Neuronal stem cell (in vitro differentiated cells): ENCODE data around the gene VWA1.
"Not testable (repeated sequence)": the region's sequence is repeated elsewhere in the genome, so short reads cannot be mapped to it uniquely, and the experiment has no call there.

ENCODE experiments used
- DNase-seq: peaks from one replicate; pipeline ENCODE4 v3.0.0-alpha.2; 2013; ENCODE audit warnings: low spot score
- H2AFZ ChIP-seq: one replicate; pipeline ENCODE4 v1.6.1; 2013; ENCODE audit warnings: mild to moderate bottlenecking, low read length, inconsistent platforms
- H2AK5ac ChIP-seq: 2 replicates; pipeline ENCODE4 v1.6.1; 2013; ENCODE audit warnings: low read depth, mild to moderate bottlenecking, inconsistent platforms, low read length, moderate library complexity, mixed read lengths
- H2BK120ac ChIP-seq: 2 replicates; pipeline ENCODE4 v1.6.1; 2013; ENCODE audit warnings: low read depth, mild to moderate bottlenecking, inconsistent platforms, low read length, moderate library complexity, mixed read lengths
- H2BK12ac ChIP-seq: one replicate; pipeline ENCODE4 v1.6.1; 2013; ENCODE audit warnings: low read length, inconsistent platforms
- H2BK15ac ChIP-seq: 2 replicates; pipeline ENCODE4 v1.6.1; 2013; ENCODE audit warnings: mild to moderate bottlenecking, low read length, inconsistent platforms, mixed read lengths
- H2BK5ac ChIP-seq: one replicate; pipeline ENCODE4 v1.6.1; 2013; ENCODE audit warnings: inconsistent platforms, mild to moderate bottlenecking, low read length, moderate library complexity
- H3K14ac ChIP-seq: one replicate; pipeline ENCODE4 v1.6.1; 2013; ENCODE audit warnings: low read length, inconsistent platforms
- H3K18ac ChIP-seq: 2 replicates; pipeline ENCODE4 v1.6.1; 2013; ENCODE audit warnings: low read length, inconsistent platforms
- H3K23ac ChIP-seq: 2 replicates; pipeline ENCODE4 v1.6.1; 2013; ENCODE audit warnings: low read depth, mild to moderate bottlenecking, mixed read lengths, low read length, inconsistent platforms; ENCODE audit not compliant: poor library complexity
- H3K27ac ChIP-seq: replicated peaks from 3 replicates; pipeline ENCODE4 v1.5.1; 2013; ENCODE audit warnings: low read length, inconsistent platforms
- H3K27me3 ChIP-seq, 3 experiments: 2 replicates each; pipeline ENCODE4 v1.6.1; 2013; ENCODE audit warnings: low read length in 3 of 3, mild to moderate bottlenecking in 2 of 3, inconsistent platforms in 1 of 3, low read depth in 1 of 3, mixed read lengths in 1 of 3, moderate library complexity in 1 of 3; ENCODE audit not compliant: control insufficient read depth in 3 of 3, insufficient read depth in 3 of 3
- H3K36me3 ChIP-seq, 2 donors: replicated peaks in 1 of 2; 2 replicates each; pipeline ENCODE4 v1.6.1; 2013; ENCODE audit warnings: low read length in 2 of 2; ENCODE audit not compliant: control insufficient read depth in 2 of 2, insufficient read depth in 2 of 2
- H3K4ac ChIP-seq: 2 replicates; pipeline ENCODE4 v1.6.1; 2013; ENCODE audit warnings: inconsistent platforms, mild to moderate bottlenecking, low read length, moderate library complexity
- H3K4me1 ChIP-seq, 2 donors: 1 replicate in 1 of 2; 2 replicates in 1 of 2; pipeline ENCODE4 v1.6.1; 2013; ENCODE audit warnings: low read length in 2 of 2, low read depth in 1 of 2; ENCODE audit not compliant: control insufficient read depth in 2 of 2, insufficient read depth in 1 of 2
- H3K4me2 ChIP-seq: one replicate; pipeline ENCODE4 v1.6.1; 2013; ENCODE audit warnings: mild to moderate bottlenecking, low read length, inconsistent platforms; ENCODE audit not compliant: insufficient read depth, poor library complexity, severe bottlenecking
- H3K4me3 ChIP-seq, 2 donors: 2 replicates each; pipeline ENCODE4 v1.5.1; 2013; ENCODE audit warnings: low read length in 2 of 2, mild to moderate bottlenecking in 2 of 2, inconsistent platforms in 1 of 2, moderate library complexity in 1 of 2
- H3K79me1 ChIP-seq: one replicate; pipeline ENCODE4 v1.6.1; 2013; ENCODE audit warnings: low read depth, mild to moderate bottlenecking, inconsistent platforms, low read length, moderate library complexity
- H3K9ac ChIP-seq: one replicate; pipeline ENCODE4 v1.6.1; 2013; ENCODE audit warnings: mild to moderate bottlenecking, low read depth, low read length, inconsistent platforms; ENCODE audit not compliant: poor library complexity
- H3K9me3 ChIP-seq, 2 donors: replicated peaks in 1 of 2; 2 replicates each; pipeline versions ENCODE3 to v1.6.1; 2013; ENCODE audit warnings: low read length in 2 of 2, mild to moderate bottlenecking in 2 of 2, inconsistent platforms in 1 of 2, low read depth in 1 of 2, mixed read lengths in 1 of 2, moderate library complexity in 1 of 2; ENCODE audit not compliant: control insufficient read depth in 2 of 2, insufficient read depth in 1 of 2
- H4K8ac ChIP-seq: one replicate; pipeline ENCODE4 v1.6.1; 2013; ENCODE audit warnings: low read depth, mild to moderate bottlenecking, inconsistent platforms, low read length, moderate library complexity
- H4K91ac ChIP-seq: one replicate; pipeline ENCODE4 v1.6.1; 2013; ENCODE audit warnings: low read length, low read depth, mild to moderate bottlenecking, inconsistent platforms; ENCODE audit not compliant: poor library complexity
- WGBS, 2 donors: extraction: QIAGEN DNeasy Blood & Tissue Kit; methylation state at CpG; one replicate each; pipeline ENCODE4 v1.1.7; 2013; ENCODE audit warnings: missing lambda C conversion rate in 2 of 2, mixed read lengths in 1 of 2; ENCODE audit not compliant: insufficient read length in 2 of 2, insufficient replicate concordance in 1 of 2; ENCODE audit errors: extremely low coverage in 2 of 2; 5-methylcytosine and 5-hydroxymethylcytosine counted together

The VWA1 gene

DNA sequence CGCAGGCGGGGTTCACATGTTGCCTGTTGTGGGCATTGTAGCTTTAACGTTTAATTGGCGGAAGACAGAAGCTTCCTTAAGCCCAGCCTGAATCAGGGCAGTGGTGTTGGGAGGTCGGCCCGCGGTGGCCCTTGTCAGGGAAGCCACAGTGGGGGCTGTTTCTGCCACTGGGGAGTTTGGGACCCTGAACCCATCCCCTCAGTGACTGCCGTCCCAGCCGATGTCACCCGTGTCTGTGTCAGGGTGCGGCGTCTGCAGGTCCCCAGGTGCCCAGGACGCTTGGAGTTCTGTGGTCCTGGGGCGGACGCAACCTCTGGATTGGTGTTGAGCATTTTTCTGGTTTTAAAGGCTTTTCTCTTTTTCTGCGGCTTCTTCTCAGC, 45.0 kb downstream of the VWA1 start:
- not testable (repeated sequence) for H3K18ac ChIP-seq, H3K4ac ChIP-seq, H3K4me1 ChIP-seq, H4K8ac ChIP-seq, H2BK5ac ChIP-seq, H3K4me3 ChIP-seq, H2BK12ac ChIP-seq, H2AK5ac ChIP-seq, H3K4me2 ChIP-seq, H2AFZ ChIP-seq, H3K79me1 ChIP-seq, H2BK15ac ChIP-seq, H3K23ac ChIP-seq, H3K27ac ChIP-seq, H3K27me3 ChIP-seq, H3K14ac ChIP-seq, H4K91ac ChIP-seq, DNase-seq, H3K9ac ChIP-seq, H2BK120ac ChIP-seq, H3K9me3 ChIP-seq
- H3K36me3 ChIP-seq, result peaks cover 30 to 60% of the 10 kb centered on the region in 2 donors
- WGBS, 2 donors, result no CpG with 5 or more reads among the region's 16 CpGs

DNA sequence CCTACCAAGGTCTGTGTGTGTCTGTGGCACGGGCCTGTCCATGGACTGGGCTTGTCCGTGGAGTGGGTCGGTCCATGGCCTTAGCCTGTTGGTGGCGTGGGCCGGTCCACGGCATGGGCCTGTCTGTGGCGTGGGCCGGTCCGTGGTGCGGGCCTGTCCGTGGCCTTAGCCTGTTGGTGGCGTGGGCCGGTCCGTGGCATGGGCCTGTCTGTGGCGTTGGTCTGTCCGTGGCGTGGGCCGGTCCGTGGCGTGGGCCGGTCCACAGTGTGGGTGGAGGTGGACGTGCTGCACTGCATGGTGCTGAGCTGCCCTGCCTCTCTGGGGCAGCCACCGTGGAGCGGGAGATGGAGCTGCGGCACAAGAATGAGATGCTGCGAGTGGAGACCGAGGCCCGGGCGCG, 46.3 kb downstream of the VWA1 start:
- not testable (repeated sequence) for H2BK5ac ChIP-seq, H2BK120ac ChIP-seq, H4K91ac ChIP-seq, H3K14ac ChIP-seq, H2AFZ ChIP-seq, H3K79me1 ChIP-seq, H2BK15ac ChIP-seq, H2AK5ac ChIP-seq, DNase-seq, H3K9me3 ChIP-seq, H3K4me1 ChIP-seq, H4K8ac ChIP-seq, H3K4me2 ChIP-seq, H3K27ac ChIP-seq, H3K18ac ChIP-seq, H3K23ac ChIP-seq, H3K4ac ChIP-seq, H3K27me3 ChIP-seq, H3K4me3 ChIP-seq, H2BK12ac ChIP-seq
- WGBS, 2 donors, result no CpG with 5 or more reads among the region's 30 CpGs
- Histone ChIP-seq H3K9ac (peak overlapping the region; percentile 21), H3K36me3 (peaks cover 29 to 64% of the 10 kb centered on the region in 2 donors)

DNA sequence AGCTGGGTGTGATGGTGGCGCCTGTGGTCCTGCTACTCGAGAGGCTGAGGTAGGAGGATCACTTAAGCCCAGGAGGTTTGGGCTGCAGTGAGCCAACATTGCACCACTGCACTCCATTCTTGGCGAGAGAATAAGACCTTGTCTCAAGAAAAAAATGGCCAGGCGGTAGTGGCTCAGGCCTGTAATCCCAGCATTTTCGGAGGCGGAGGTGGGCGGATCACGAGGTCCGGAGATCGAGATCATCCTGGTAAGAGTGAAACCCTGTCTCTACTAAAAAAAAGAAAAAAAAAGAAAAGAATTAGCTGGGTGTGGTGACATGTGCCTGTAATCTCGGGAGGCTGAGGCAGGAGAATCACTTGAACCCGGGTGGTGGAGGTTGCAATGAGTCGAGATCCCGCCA, 47.4 kb downstream of the VWA1 start:
- Histone ChIP-seq H2AK5ac (no peak overlapping the region), H3K4me1 (no peaks in the 10 kb centered on the region), H2BK12ac (no peak overlapping the region), H4K91ac (no peak overlapping the region), H3K18ac (no peak overlapping the region), H3K9me3 (no peaks in the 10 kb centered on the region), H2AFZ (no peak overlapping the region), H3K27me3 (no peaks in the 10 kb centered on the region), H3K27ac (no peak overlapping the region), H3K4ac (no peak overlapping the region), H3K23ac (no peak overlapping the region), H2BK120ac (no peak overlapping the region), H3K14ac (no peak overlapping the region), H3K4me3 (no peak overlapping the region), H4K8ac (no peak overlapping the region), H2BK5ac (no peak overlapping the region), H3K4me2 (no peak overlapping the region), H3K79me1 (peaks cover 5% of the 10 kb centered on the region), H3K9ac (no peak overlapping the region), H3K36me3 (peaks cover 25 to 62% of the 10 kb centered on the region in 2 donors), H2BK15ac (no peak overlapping the region)
- no CpG with 5 or more reads among the region's 14 CpGs for WGBS, 2 donors
- no peak for DNase-seq

DNA sequence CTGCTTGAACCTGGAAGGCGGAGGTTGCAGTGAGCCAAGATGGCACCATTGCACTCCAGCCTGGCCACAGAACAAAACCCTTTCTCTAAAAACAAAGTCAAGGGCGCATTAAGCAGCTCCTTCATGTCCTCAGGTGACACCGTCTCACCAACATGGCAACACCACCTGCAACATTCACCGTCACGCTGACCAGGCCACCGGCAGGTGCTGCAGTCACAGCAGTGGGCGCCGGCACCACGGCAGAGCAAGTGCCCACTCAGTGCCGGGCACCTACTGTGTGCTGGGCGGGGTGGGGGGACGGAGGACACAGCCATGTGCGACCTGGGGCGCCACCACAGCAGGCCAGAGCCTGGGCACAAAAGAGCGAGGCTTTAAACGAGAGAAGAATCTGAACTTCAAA, 48.2 kb downstream of the VWA1 start:
- Histone ChIP-seq H3K27me3 (no peaks in the 10 kb centered on the region), H3K4me2 (no peak overlapping the region), H3K14ac (no peak overlapping the region), H3K9ac (no peak overlapping the region), H3K27ac (no peak overlapping the region), H2BK12ac (no peak overlapping the region), H3K4me1 (no peaks in the 10 kb centered on the region), H2AK5ac (no peak overlapping the region), H4K8ac (no peak overlapping the region), H3K79me1 (peaks cover 5% of the 10 kb centered on the region), H2BK120ac (no peak overlapping the region), H4K91ac (no peak overlapping the region), H3K23ac (no peak overlapping the region), H3K9me3 (no peaks in the 10 kb centered on the region), H3K18ac (no peak overlapping the region), H2AFZ (no peak overlapping the region), H3K36me3 (peaks cover 22 to 65% of the 10 kb centered on the region in 2 donors), H3K4ac (no peak overlapping the region), H2BK15ac (no peak overlapping the region), H3K4me3 (no peak overlapping the region), H2BK5ac (no peak overlapping the region)
- WGBS, 2 donors, result no CpG with 5 or more reads among the region's 16 CpGs
- no peak for DNase-seq
